ENCODE data around the gene BNC1. TPM values are rescaled to one million over a fixed set of nuclear protein-coding genes. Genes with fewer than 3 reads are reported as not detected.

BNC1 gene
- total and polyA plus RNA-seq, 2 of the 4 experiments (the other 2 are of a cell fraction), result 0.38 to 0.54 TPM

GRCh38 chr15:83243634-83244033 lies 40.8 kb downstream of the BNC1 start:
- Histone ChIP-seq H4K91ac (ENCODE audit: insufficient read depth, low read depth, low read length) (no peak overlapping the region), H3K27ac (ENCODE audit: insufficient read depth, low read length) (no peak overlapping the region), H2BK120ac (ENCODE audit: low read depth, low read length) (no peak overlapping the region), H3K56ac (ENCODE audit: extremely low read depth, insufficient read depth, low read length) (no peak overlapping the region), H3K36me3 (ENCODE audit: control insufficient read depth, insufficient read depth, low read length) (no peaks in the 10 kb centered on the region), H2BK20ac (ENCODE audit: low read depth, low read length) (no peak overlapping the region), H3K9ac (ENCODE audit: low read depth, low read length) (no peak overlapping the region), H3K27me3 (ENCODE audit: control insufficient read depth, insufficient read depth, low read length) (peaks cover 6% of the 10 kb centered on the region; the same call in 1 of the 2 replicates), H2BK5ac (ENCODE audit: low read depth, low read length, poor library complexity, severe bottlenecking) (no peak overlapping the region), H4K8ac (ENCODE audit: low read depth in 2 of 2, low read length in 2 of 2) (no peak overlapping the region), H3K79me1 (ENCODE audit: low read depth in 1 of 2, low read length in 2 of 2) (no peaks in the 10 kb centered on the region), H3K4me3 (ENCODE audit: insufficient read depth, low read depth, low read length) (no peak overlapping the region), H3K4ac (ENCODE audit: low read depth, low read length) (no peak overlapping the region), H2BK15ac (ENCODE audit: low read depth, low read length) (no peak overlapping the region), H3K4me1 (ENCODE audit: control insufficient read depth, insufficient read depth, low read length) (no peaks in the 10 kb centered on the region), H3K14ac (replicated peaks; ENCODE audit: low read depth, low read length) (no peak overlapping the region), H3K9me3 (ENCODE audit: control insufficient read depth, insufficient read depth, low read length) (no peaks in the 10 kb centered on the region), H2AK9ac (replicated peaks; ENCODE audit: low read depth, low read length, poor library complexity) (no peak overlapping the region), H4K5ac (ENCODE audit: low read depth, low read length) (no peak overlapping the region), H3K18ac (ENCODE audit: low read depth, low read length) (no peak overlapping the region), H3K4me2 (ENCODE audit: low read depth, low read length) (no peak overlapping the region), H4K20me1 (ENCODE audit: insufficient read depth, low read length) (no peaks in the 10 kb centered on the region), H3K23ac (ENCODE audit: low read depth, low read length) (no peak overlapping the region), H2AK5ac (ENCODE audit: low read depth, low read length) (no peak overlapping the region), H3K9me1 (ENCODE audit: insufficient read depth, low read length) (no peaks in the 10 kb centered on the region), H2AFZ (replicated peaks; ENCODE audit: low read length, poor library complexity) (no peak overlapping the region)
- no peak for TF ChIP-seq CTCF (conservative IDR thresholded peaks at IDR 0.05; ENCODE audit: low read depth, low read length)
- no peak for TF ChIP-seq MXI1 (IDR thresholded peaks at IDR 0.05; ENCODE audit: borderline replicate concordance, low read depth, low read length)
- TF ChIP-seq ELK1 (IDR thresholded peaks at IDR 0.05; ENCODE audit: borderline replicate concordance, low read depth, low read length), result no peak
- TF ChIP-seq RCOR1 (IDR thresholded peaks at IDR 0.05; ENCODE audit: insufficient replicate concordance, low read length), result no peak
- WGBS, 2 experiments (ENCODE audit: extremely low coverage in 2 of 2, insufficient read length in 1 of 2), result no CpG with 5 or more reads among the region's 8 CpGs
- ChIA-PET POLR2A (ENCODE audit: unreplicated experiment) (no interaction called here), CTCF (no interaction called here)
- no peak for DNase-seq
- in situ Hi-C loops (cut with MboI; ENCODE audit: low sequenced_read_pairs), result no loop called here
- no peak for ATAC-seq (ENCODE audit: low read depth)
- dilution Hi-C loops (cut with HindIII; ENCODE audit: low sequenced_read_pairs, unreplicated experiment), result no loop called here
- intact Hi-C loops (cut with micrococcal nuclease), result no loop called here
- no TSS peak for BruUV-seq (replicated peaks)

All from IMR-90 (cell line).